Mononuclear cell (primary cell): ENCODE data around the gene ASMT. TPM values are rescaled to one million over a fixed set of nuclear protein-coding genes. Genes with fewer than 3 reads are reported as not detected.
"Not testable (repeated sequence)": the region's sequence is repeated elsewhere in the genome, so short reads cannot be mapped to it uniquely, and the experiment has no call there.

Source experiments
- H3K27me3 ChIP-seq: 2 replicates; pipeline ENCODE4 v1.6.0; 2011; ENCODE audit warnings: low read length, control low read depth; ENCODE audit not compliant: insufficient read depth
- H3K4me1 ChIP-seq: 2 replicates; pipeline ENCODE4 v1.5.1; 2011; ENCODE audit warnings: mild to moderate bottlenecking, low read length, control low read depth; ENCODE audit not compliant: insufficient read depth
- H3K4me3 ChIP-seq: 2 replicates; pipeline ENCODE4 v1.5.1; 2011; ENCODE audit warnings: mild to moderate bottlenecking, low read length, moderate library complexity
- H3K9me3 ChIP-seq: 2 replicates; pipeline ENCODE4 v1.5.1; 2011; ENCODE audit warnings: low read depth, mild to moderate bottlenecking, control low read depth, low read length
- total RNA-seq: library from RNA; depleted of rRNA; stranded (reverse); fragments of >200 nt; gene quantifications from one replicate; pipeline ENCODE4 v1.2.3, GENCODE V29; 2012

The ASMT gene
- total RNA-seq, 1 donor, result 0.73 TPM

DNA sequence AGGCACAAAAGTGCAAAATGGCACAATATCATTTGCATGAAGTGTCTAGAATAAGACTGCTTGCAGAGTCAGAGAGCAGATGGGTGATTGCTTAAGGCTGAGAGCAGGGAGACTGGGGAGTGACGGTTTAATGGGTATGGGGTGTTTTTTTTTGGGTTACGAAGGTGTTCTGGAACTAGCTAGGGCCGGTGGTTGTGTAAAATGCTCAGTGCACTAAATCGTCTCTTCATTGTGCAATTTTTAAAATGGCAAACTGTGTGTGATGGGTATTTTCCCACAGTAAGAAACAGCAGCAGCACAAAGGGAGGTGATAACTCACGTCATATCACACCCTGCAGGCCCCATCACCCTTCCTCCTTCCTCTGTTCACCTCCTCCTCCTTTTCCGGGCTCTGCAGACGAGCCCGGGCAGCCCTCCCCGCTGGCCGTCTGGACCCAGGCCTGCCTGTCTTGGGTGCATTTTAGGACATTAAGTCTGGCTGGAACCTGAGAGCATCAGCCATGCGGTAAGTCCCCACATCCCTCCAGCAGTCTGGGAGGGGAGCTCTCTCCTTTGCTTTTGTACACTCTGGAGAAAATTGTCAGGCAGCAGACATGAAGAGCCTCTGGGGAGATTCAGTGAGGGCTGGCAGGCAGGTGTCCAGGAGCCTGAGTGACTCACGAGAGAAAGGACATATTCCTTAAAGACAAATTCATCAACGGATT, 42.7 kb downstream of the ASMT start:
- H3K27me3 ChIP-seq, result no peaks in the 10 kb centered on the region
- peak overlapping the region; percentile 30 for H3K4me3 ChIP-seq
- no peaks in the 10 kb centered on the region for H3K9me3 ChIP-seq
- H3K4me1 ChIP-seq, result peaks cover 13% of the 10 kb centered on the region

DNA sequence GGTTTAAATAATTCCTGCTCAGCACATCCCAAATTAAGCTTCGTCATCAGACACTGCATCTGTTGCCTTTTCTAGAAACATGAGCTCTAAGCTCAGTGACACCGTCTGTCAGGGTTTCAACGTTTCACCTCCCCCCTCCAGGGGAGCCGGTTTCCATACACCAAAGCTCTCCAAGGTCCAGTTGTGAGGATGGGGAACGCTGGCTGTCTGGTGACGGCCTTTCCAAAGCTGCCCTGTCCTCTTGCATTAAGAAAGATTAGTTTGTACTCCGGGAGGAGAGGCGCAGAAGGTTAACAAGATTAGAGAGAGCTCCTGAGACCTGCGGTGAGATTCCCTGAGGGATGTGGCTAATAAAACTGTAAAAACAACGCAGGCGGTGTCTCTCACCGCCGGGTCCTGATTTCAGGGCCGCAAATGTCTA, 43.2 kb downstream of the ASMT start:
- Histone ChIP-seq H3K27me3 (no peaks in the 10 kb centered on the region), H3K9me3 (no peaks in the 10 kb centered on the region), H3K4me3 (peak overlapping the region; percentile 30), H3K4me1 (peaks cover 13% of the 10 kb centered on the region)

DNA sequence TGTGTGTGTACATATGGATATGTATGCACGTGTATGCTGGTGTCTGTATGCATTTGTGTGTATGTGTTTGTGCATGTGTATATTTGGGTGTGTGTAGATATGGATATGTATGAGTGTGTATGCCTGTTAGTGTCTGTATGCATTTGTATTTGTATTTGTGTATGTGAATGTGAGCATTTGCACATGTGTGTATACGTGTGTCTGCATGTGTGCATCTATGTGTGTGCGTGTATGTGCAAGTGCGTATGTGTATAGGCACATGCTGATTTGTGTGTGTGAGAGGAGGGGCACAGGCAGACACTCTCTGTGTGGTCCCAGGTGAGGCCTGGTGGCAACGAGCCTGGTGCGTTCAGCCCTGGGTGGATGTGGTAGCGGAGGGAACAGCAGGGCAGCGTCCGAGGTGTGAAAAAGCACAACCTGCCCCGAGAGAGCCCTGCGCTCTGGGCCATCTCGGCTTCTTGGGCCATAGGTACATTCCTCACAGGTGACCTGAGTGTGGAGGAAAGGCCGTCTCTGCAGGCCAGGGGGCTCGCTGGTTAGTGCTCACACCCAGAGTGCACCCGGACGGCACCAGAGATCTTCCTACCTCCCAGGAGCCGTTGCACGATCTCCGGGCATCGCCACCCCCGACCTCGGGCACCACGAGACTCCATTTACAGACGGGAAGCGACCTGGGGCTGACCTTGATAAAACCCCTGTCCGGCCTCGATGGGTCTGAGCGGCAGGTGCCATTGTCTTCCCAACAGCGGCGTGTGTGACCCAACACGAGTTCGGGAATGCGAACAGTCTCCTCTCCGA, 45.0 kb downstream of the ASMT start:
- H3K27me3 ChIP-seq, result no peaks in the 10 kb centered on the region
- H3K9me3 ChIP-seq, result no peaks in the 10 kb centered on the region
- peaks cover 13% of the 10 kb centered on the region for H3K4me1 ChIP-seq
- no peak overlapping the region for H3K4me3 ChIP-seq

DNA sequence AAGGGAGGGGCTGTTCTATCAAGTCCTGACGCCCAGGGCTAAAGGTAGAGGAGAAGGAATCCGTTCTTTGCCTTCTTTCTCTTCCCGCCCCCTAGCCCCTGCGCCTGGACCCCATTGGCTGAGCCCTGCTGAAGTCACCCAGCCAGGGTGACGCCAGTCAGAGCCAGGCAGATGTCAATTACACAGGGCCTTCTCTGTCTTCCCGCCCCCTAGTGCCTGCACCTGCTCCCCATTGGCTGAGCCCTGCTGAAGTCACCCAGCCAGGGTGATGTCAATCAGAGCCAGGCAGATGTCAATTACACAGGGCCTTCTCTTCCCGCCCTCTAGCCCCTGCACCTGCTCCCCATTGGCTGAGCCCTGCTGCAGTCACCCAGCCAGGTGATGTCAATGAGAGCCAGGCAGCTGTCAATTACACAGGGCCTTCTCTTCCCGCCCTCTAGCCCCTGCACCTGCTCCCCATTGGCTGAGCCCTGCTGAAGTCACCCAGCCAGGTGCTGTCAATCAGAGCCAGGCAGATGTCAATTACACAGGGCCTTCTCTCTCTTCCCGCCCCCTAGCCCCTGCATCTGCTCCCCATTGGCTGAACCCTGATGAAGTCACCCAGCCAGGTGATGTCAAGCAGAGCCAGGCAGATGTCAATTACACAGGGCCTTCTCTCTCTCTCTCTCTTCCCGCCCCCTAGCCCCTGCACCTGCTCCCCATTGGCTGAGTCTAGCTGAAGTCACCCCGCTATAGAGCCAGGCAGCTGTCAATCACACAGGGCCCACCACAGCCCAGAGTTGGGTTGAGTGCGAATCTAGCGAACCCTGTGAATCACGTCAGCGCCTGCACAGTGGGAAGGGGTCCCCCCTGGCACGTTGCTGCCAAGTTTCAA, 46.4 kb downstream of the ASMT start:
- Histone ChIP-seq H3K4me3 (no peak overlapping the region), H3K9me3 (no peaks in the 10 kb centered on the region), H3K27me3 (no peaks in the 10 kb centered on the region), H3K4me1 (peaks cover 13% of the 10 kb centered on the region)

DNA sequence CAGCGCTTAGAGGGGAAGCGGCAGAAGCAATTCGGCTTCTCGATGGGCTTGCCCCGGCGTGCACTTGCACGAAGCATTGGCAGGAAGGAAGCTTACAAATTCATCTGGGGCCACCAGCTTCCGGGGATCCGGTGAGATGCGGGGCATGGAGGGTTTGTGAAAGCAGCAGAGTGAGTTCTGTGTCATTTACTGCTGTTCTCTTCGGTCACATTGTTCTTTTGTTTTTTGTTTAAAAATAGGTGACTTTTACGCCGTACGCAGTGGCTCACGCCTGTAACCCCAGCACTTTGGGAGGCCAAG, 47.0 kb downstream of the ASMT start:
- H3K4me1 ChIP-seq, result peaks cover 12% of the 10 kb centered on the region
- no peaks in the 10 kb centered on the region for H3K9me3 ChIP-seq
- no peaks in the 10 kb centered on the region for H3K27me3 ChIP-seq
- no peak overlapping the region for H3K4me3 ChIP-seq

DNA sequence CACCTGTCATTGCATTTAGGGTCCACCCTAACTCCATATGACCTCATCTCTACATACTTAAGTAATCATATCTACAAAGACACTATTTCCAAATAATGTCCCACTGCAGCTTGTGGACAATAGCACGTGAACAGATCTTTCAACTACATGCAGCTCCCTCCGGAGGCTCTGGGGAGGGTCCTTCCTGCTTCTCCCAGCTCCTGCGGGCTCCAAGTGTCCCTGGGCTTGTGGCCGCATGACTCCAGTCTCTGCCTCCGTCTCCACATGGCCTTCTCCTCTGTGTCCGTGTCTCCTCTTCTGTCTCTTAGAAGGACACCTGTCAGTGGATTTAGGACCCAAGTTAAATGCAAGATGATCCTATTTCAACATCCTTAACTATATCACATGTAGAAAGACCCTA, 52.7 kb downstream of the ASMT start:
- Histone ChIP-seq H3K9me3 (no peaks in the 10 kb centered on the region), H3K4me1 (no peaks in the 10 kb centered on the region), H3K27me3 (no peaks in the 10 kb centered on the region), H3K4me3 (no peak overlapping the region)

DNA sequence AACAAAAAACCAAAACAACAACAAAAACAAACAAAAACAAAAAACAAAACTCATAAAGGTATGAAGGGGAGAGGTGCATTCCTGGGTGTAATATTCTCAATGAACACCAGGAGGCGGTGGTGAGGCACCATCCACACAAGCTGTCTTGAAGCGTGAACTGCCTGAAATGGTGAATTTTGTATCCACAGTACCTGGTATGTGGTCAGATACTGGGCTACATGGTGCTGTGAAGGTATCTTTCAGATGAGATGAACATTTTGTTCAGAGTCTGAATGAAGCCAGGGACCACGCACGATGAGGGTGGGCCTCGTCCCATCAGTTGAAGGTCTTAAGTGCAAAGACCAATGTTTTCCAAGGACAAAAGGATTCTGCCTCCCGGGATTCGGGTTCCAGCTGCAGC, 58.5 kb downstream of the ASMT start:
- H3K4me1 ChIP-seq, result no peaks in the 10 kb centered on the region
- no peak overlapping the region for H3K4me3 ChIP-seq
- H3K9me3 ChIP-seq, result no peaks in the 10 kb centered on the region
- H3K27me3 ChIP-seq, result no peaks in the 10 kb centered on the region

DNA sequence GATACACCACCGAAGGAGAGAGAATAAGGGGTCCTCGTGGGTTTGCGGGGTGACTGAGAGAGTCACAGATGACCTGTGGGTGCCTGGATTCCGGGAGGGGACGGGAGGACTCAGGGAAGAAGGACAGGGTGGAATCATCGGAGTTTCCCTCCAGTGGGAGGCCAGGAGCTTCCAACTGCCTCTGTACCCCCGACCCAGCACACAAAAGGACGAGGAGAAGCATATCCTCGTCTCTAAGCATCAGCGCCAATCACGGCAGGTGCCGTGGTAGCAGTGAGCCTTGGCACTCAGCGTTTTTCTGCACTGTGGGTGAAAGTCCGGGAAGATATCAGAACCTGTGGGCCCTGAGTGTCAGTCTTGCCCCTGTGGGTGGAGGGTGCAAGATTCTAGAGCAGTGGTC, 62.0 kb downstream of the ASMT start:
- Histone ChIP-seq H3K9me3 (no peaks in the 10 kb centered on the region), H3K4me3 (no peak overlapping the region), H3K27me3 (no peaks in the 10 kb centered on the region), H3K4me1 (no peaks in the 10 kb centered on the region)

DNA sequence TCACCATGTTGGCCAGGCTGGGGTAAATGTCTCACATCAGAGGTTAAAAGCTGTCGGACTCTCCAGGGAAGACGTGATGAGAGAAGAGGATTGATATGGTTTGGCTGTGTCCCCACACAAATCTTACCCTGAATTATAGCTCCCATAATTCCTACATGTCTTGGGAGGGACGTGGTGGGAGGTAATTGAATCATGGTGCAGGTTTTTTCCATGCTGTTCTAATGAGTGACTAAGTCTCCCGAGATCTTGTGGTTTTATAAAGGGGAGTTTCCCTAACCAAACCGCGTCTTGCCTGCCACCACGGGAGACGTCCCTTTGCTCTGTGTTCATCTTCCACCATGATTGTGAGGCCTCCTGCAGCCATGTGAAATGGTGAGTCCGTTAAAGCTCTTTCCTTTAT, 64.4 kb downstream of the ASMT start:
- no peaks in the 10 kb centered on the region for H3K27me3 ChIP-seq
- no peaks in the 10 kb centered on the region for H3K9me3 ChIP-seq
- no peak overlapping the region for H3K4me3 ChIP-seq
- H3K4me1 ChIP-seq, result no peaks in the 10 kb centered on the region

DNA sequence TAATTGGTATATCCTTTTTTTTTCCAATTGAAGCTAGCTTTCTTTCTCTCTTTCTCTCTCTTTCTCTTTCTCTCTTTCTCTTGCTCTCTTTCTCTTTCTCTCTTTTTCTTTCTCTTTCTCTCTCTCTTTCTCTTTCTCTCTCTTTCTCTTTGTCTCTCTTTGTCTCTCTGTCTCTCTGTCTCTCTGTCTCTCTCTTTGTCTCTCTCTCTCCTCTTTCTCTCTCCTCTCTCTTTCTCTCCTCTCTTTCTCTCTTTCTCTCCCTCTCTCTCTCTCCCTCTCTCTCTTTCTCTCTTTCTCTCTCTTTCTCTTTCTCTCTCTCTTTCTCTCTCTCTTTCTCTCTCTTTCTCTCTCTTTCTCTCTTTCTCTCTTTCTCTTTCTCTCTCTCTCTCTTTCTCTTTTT, 66.6 kb downstream of the ASMT start:
- Histone ChIP-seq H3K4me3 (no peak overlapping the region), H3K4me1 (no peaks in the 10 kb centered on the region), H3K9me3 (no peaks in the 10 kb centered on the region), H3K27me3 (no peaks in the 10 kb centered on the region)

DNA sequence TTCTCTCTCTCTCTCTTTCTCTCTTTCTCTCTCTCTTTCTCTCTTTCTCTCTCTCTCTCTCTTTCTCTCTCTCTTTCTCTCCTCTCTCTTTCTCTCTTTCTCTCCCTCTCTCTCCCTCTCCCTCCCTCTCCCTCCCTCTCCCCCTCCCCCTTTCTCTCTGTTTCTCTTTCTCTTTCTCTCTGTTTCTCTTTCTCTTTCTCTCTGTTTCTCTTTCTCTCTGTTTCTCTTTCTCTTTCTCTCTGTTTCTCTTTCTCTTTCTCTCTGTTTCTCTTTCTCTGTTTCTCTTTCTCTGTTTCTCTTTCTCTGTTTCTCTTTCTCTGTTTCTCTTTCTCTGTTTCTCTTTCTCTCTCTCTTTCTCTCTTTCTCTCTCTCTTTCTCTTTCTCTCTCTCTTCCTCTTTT, 67.0 kb downstream of the ASMT start:
- H3K4me3 ChIP-seq, H3K4me1 ChIP-seq, H3K27me3 ChIP-seq, H3K9me3 ChIP-seq: not testable (repeated sequence)

DNA sequence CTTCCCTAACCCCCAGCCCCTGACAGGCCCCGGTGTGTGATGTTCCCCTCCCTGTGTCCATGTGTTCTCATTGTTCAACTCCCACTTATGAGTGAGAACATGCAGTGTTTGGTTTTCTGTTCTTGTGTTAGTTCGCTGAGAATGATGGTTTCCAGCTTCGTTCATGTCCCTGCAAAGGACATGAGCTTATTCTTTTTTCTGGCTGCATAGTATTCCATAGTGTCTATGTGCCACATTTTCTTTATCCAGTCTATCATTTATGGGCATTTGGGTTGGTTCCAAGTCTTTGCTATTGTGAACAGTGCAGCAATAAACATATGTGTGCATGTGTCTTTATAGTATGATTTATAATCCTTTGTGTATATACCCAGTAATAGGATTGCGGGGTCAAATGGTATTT, 67.6 kb downstream of the ASMT start:
- H3K4me3 ChIP-seq, H3K27me3 ChIP-seq, H3K4me1 ChIP-seq, H3K9me3 ChIP-seq: not testable (repeated sequence)

DNA sequence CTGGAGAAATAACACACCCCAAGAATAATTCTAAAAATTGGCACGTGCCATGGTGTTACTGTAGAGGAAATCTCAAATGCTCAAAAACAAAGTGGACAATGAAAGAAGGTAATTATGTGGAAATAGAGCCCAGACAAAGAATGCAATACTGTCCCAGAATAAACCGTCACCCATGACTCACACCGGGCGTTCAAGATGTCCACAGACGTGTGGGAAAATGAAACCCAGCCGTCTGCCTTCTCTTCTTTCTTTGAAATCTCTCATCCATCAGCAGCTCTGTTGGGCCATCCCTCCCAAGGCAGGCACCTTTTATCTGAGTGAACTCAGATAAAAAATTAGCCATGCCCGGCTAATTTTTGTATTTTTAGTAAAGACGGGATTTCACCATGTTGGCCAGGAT, 70.0 kb downstream of the ASMT start:
- H3K4me3 ChIP-seq, H3K4me1 ChIP-seq, H3K9me3 ChIP-seq, H3K27me3 ChIP-seq: not testable (repeated sequence)

DNA sequence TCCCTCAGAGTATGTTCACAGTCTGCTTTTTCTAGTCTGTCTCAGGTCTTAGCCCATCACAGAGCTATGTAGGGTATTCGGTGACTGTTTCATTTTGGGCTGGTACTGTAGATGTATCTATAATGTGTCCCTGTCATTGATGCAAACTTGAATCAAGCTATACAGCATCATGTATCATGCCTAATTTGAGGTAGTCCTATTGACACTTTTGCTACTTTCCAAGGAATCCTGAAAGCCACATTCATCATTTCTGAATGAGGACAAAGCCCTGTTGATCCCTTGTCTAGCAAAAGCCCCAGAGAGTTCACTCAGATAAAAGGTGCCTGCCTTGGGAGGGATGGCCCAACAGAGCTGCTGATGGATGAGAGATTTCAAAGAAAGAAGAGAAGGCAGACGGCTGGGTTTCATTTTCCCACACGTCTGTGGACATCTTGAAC, 70.6 kb downstream of the ASMT start:
- not testable (repeated sequence) for H3K4me1 ChIP-seq, H3K9me3 ChIP-seq, H3K4me3 ChIP-seq, H3K27me3 ChIP-seq

DNA sequence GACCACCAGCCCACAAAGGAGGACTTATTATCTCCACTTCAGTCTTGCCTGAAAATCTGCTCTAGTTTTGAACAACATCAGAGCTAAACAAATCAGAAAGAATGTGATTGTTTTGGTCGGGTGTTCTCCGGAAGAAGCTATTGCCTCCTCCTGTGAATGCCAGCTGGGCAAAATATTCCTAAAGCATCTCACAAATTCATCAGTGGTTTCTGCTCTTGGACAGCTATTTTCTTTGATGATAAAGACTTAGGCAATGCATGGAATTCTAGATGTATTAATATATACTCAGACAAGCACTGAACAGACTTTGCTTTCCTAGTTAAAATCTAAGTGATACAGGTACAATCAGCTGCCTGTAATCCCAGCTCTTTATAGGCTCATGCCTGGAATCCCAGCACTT, 71.8 kb downstream of the ASMT start:
- Histone ChIP-seq H3K9me3 (no peaks in the 10 kb centered on the region), H3K27me3 (no peaks in the 10 kb centered on the region), H3K4me3 (no peak overlapping the region), H3K4me1 (no peaks in the 10 kb centered on the region)
